Measurements from ENCODE around the gene METTL2B.
"Not testable (repeated sequence)": the region's sequence is repeated elsewhere in the genome, so short reads cannot be mapped to it uniquely, and the experiment has no call there.

Gene METTL2B

DNA sequence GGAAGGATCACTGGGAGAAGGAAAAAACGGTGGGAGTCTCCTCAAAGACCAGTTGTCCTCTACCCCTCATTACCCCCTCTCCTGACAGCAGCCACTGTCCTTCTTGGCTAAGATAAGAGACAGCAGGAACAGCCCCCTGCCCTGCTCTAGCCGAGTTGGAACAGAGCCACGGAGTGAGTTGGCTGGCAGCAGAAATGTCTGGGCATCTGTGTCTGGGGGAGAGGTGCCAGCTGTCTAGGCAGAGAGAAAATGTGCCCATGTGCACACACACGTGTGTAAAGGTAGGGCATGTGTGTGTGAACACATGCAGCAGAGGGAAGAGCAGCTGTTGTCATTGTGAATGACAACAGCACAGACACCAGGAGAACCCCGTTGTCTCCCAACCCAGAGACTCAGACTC is 30.2 kb upstream of the METTL2B start:
- Histone ChIP-seq H3K36me3 (ENCODE audit: control insufficient read depth, insufficient read depth, low read length) (no peaks in the 10 kb centered on the region), H3K9ac (ENCODE audit: low read depth, low read length) (no peak overlapping the region), H3K4me3 (ENCODE audit: low read depth, low read length) (no peak overlapping the region), H3K27me3 (ENCODE audit: control insufficient read depth, insufficient read depth, low read length) (no peaks in the 10 kb centered on the region), H3K4me1 (ENCODE audit: control insufficient read depth, insufficient read depth, low read length) (peaks cover 7% of the 10 kb centered on the region), H3K9me3 (ENCODE audit: control insufficient read depth, insufficient read depth, low read length) (no peaks in the 10 kb centered on the region)

DNA sequence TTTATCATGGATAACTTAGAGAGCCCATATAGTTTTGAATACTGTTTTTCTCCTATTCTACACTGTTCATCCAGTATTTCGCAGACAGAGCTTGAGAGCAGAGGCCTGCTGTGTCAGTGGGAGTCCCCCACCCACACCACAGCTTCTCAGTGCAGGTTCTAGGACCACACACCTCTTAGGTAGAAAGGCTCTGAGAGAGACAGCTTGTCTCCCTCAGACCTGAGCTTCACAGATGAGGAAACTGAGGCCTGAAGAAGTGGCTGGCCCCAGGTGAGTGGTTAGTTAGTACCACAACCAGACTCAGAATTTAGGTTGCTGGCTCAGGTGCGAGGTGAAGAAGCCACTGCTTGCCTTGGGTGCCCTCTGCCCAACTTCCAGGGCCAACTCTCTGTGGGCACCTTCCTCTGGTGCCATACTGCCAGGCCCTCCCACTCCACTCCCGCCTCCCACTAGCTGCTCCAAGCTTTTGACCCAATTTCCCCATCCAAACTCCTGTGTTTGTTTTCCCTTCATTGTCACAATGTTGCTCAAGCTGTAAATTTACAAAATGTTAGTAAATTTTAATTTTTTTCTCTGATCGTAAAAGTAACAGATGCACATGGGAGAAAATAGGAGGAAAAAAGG is 28.5 kb upstream of the METTL2B start:
- Histone ChIP-seq H3K9ac (ENCODE audit: low read depth, low read length) (no peak overlapping the region), H3K27me3 (ENCODE audit: control insufficient read depth, insufficient read depth, low read length) (no peaks in the 10 kb centered on the region), H3K36me3 (ENCODE audit: control insufficient read depth, insufficient read depth, low read length) (no peaks in the 10 kb centered on the region), H3K4me3 (ENCODE audit: low read depth, low read length) (no peak overlapping the region), H3K4me1 (ENCODE audit: control insufficient read depth, insufficient read depth, low read length) (peaks cover 9% of the 10 kb centered on the region), H3K9me3 (ENCODE audit: control insufficient read depth, insufficient read depth, low read length) (no peaks in the 10 kb centered on the region)

DNA sequence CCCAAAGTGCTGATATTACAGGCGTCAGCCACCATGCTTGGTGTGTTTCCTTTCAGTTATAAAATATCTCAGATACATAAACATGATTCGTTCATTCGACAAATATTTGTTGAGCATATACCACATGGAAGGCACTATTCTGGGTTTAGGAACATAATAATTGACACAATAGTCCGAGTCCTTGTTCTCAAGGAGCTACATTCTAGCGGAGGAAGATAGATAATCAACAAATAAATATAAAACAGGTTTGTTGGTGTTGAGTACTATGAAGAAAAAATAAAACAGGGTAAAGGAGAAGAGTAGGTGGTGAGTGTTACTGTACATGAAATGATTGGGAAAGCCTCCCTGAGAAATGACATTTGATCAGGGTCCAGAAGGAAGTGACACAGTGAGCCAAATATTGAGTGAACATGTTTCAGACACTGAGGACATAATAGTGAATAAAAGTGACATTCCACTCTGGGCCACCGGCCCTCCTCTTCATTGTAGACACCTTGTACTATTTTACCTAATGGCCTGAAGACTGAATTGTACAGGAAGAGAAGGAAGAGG is 27.7 kb upstream of the METTL2B start:
- no peaks in the 10 kb centered on the region for H3K27me3 ChIP-seq (ENCODE audit: control insufficient read depth, insufficient read depth, low read length)
- no peak overlapping the region for H3K4me3 ChIP-seq (ENCODE audit: low read depth, low read length)
- no peak overlapping the region for H3K9ac ChIP-seq (ENCODE audit: low read depth, low read length)
- no peaks in the 10 kb centered on the region for H3K36me3 ChIP-seq (ENCODE audit: control insufficient read depth, insufficient read depth, low read length)
- no peaks in the 10 kb centered on the region for H3K9me3 ChIP-seq (ENCODE audit: control insufficient read depth, insufficient read depth, low read length)
- H3K4me1 ChIP-seq (ENCODE audit: control insufficient read depth, insufficient read depth, low read length): peaks cover 13% of the 10 kb centered on the region

DNA sequence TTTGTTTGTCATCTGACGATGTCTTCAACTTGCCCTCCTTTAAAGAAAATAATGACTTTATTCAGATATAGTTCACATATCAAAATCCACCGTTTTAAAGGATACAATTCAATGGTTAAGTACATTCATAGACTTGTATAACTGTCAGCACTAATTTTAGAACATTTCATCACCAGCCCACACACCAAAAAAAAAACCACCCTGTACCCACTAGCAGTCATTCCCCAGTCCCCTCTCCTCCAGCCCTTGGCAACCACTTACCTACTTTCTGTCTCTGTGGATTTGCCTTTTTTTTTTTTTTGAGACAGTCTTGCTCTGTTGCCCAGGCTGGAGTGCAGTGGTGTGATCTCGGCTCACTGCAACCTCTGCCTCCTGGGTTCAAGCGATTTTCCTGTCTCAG is 26.1 kb upstream of the METTL2B start:
- no peak overlapping the region for H3K4me3 ChIP-seq (ENCODE audit: low read depth, low read length)
- H3K27me3 ChIP-seq (ENCODE audit: control insufficient read depth, insufficient read depth, low read length): no peaks in the 10 kb centered on the region
- no peak overlapping the region for H3K9ac ChIP-seq (ENCODE audit: low read depth, low read length)
- no peaks in the 10 kb centered on the region for H3K9me3 ChIP-seq (ENCODE audit: control insufficient read depth, insufficient read depth, low read length)
- no peaks in the 10 kb centered on the region for H3K36me3 ChIP-seq (ENCODE audit: control insufficient read depth, insufficient read depth, low read length)
- peaks cover 15% of the 10 kb centered on the region for H3K4me1 ChIP-seq (ENCODE audit: control insufficient read depth, insufficient read depth, low read length)

DNA sequence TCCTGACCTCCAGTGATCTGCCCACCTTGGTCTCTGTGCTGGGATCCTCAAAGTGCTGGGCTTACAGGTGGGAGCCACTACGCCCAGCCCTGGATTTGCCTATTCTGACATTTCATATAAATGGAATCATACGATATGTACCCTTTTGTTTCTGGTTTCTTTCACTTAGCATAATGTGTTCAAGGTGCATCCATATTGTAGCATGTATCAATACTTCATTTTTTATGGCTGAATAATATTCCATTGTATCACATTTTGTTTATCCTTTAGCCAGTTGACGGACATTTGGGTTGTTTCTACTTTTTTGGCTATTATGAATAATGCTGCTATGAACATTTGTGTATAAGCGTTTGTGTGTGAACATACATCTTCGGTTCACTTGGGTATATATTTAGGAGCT is 25.6 kb upstream of the METTL2B start:
- Histone ChIP-seq H3K27me3 (ENCODE audit: control insufficient read depth, insufficient read depth, low read length) (no peaks in the 10 kb centered on the region), H3K4me3 (ENCODE audit: low read depth, low read length) (no peak overlapping the region), H3K36me3 (ENCODE audit: control insufficient read depth, insufficient read depth, low read length) (no peaks in the 10 kb centered on the region), H3K9me3 (ENCODE audit: control insufficient read depth, insufficient read depth, low read length) (no peaks in the 10 kb centered on the region), H3K9ac (ENCODE audit: low read depth, low read length) (no peak overlapping the region), H3K4me1 (ENCODE audit: control insufficient read depth, insufficient read depth, low read length) (peaks cover 15% of the 10 kb centered on the region)

DNA sequence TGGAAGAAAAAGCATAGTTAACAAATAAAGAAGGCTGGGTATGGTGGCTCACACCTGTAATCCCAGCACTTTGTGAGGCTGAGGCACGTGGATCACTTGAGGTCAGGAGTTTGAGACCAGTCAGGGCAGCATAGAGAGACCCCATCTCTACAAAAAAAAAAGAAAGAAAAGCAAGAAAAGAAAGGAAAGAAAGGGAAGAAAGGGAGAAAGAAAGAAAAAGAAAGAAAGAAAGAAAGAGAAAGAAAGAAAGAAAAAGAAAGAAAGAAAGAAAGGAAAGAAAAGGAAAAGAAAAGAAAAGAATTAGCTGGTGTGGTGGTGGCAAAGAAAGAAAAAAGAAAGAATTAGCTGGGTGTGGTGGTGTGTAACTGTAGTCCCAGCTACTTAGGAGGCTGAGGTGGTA is 24.0 kb upstream of the METTL2B start:
- H3K9ac ChIP-seq (ENCODE audit: low read depth, low read length): no peak overlapping the region
- H3K9me3 ChIP-seq (ENCODE audit: control insufficient read depth, insufficient read depth, low read length): no peaks in the 10 kb centered on the region
- no peaks in the 10 kb centered on the region for H3K27me3 ChIP-seq (ENCODE audit: control insufficient read depth, insufficient read depth, low read length)
- H3K4me1 ChIP-seq (ENCODE audit: control insufficient read depth, insufficient read depth, low read length): peaks cover 15% of the 10 kb centered on the region
- H3K36me3 ChIP-seq (ENCODE audit: control insufficient read depth, insufficient read depth, low read length): peaks cover 1% of the 10 kb centered on the region
- no peak overlapping the region for H3K4me3 ChIP-seq (ENCODE audit: low read depth, low read length)

DNA sequence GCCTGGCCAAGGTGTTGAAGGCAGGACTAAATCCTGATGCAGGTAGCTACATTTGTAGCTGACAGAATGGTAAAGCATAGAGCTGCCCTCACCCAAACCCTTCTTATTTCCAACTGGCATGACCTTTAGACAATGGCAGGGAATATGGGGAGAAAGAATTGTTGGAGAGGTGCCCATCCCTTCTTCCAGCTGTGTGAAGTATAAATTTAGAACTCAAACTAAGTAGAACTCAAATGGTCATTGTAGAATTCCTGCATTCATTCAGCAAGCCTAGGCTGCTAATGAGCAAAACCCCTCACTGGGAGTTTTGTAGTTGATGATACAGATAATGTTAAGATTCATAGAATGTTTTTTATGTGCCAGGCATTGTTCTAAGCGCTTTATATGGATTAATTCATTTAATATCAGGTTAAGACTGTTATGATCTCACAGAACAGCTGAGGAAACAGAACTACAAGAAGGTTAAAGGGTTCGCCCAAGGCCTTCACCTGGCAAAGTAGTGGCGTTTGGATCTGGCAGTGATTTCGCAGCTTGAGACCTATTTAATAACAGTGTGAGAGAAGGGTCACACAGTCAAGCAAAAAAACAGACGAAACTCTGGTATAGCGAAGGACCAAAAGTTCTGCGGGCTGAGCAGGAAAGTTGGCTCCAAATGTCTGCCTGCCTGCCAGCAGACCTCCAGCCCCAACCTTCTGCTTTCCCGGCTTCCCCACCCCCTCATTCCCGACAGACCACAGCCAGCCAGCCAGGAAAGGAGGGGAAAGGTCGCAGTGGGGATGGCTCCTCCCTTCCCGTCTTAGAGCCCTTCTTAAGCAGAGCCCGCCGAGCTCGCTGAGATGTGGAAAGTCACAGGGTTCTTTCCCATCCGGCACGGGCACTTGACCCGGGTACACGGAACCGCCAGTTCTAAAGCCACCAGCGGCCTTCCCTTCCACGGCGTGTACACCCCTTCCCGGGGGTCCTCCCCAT is 22.4 kb upstream of the METTL2B start:
- Histone ChIP-seq H3K9me3 (ENCODE audit: control insufficient read depth, insufficient read depth, low read length) (no peaks in the 10 kb centered on the region), H3K4me3 (ENCODE audit: low read depth, low read length) (peak overlapping the region; percentile 100), H3K27me3 (ENCODE audit: control insufficient read depth, insufficient read depth, low read length) (no peaks in the 10 kb centered on the region), H3K36me3 (ENCODE audit: control insufficient read depth, insufficient read depth, low read length) (peaks cover 9% of the 10 kb centered on the region), H3K4me1 (ENCODE audit: control insufficient read depth, insufficient read depth, low read length) (peaks cover 15% of the 10 kb centered on the region), H3K9ac (ENCODE audit: low read depth, low read length) (peak overlapping the region; percentile 76)

DNA sequence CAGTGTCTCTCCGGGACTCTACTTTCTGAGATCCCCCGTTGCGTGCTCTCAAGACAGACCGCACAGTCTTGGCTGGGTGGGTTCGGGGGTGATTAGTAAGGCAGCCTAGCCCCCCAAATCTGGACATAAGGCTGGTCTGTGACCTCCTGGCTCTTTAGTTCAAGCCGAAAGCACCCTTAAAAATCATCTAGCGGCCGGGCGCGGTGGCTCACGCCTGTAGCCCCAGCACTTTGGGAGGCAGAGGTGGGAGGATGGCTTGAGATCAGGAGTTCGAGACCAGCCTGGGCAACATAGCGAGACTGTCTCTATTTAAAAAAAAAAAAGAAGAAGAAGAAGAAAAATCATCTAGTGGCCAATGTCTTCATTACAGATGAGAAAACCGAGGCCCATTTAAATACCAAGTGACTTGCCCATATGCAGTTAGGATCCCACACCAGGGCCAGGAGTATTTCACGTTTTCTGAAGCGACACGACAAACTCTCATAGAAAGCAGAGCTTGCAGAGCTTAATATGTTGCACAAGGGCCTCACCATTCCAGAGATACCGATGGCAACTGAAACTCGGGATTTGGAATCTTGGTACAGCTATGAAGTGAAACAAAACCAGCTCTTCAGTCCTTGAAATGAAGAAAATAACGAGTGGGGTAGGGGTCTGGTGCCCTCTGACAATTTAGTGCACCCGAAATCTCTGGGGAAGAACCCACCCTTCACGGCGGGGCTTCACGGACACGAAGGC is 21.6 kb upstream of the METTL2B start:
- peak overlapping the region; percentile 87 for H3K9ac ChIP-seq (ENCODE audit: low read depth, low read length)
- H3K36me3 ChIP-seq (ENCODE audit: control insufficient read depth, insufficient read depth, low read length): peaks cover 9% of the 10 kb centered on the region
- H3K4me1 ChIP-seq (ENCODE audit: control insufficient read depth, insufficient read depth, low read length): peaks cover 21% of the 10 kb centered on the region
- no peaks in the 10 kb centered on the region for H3K9me3 ChIP-seq (ENCODE audit: control insufficient read depth, insufficient read depth, low read length)
- H3K27me3 ChIP-seq (ENCODE audit: control insufficient read depth, insufficient read depth, low read length): no peaks in the 10 kb centered on the region
- peak overlapping the region; percentile 100 for H3K4me3 ChIP-seq (ENCODE audit: low read depth, low read length)

DNA sequence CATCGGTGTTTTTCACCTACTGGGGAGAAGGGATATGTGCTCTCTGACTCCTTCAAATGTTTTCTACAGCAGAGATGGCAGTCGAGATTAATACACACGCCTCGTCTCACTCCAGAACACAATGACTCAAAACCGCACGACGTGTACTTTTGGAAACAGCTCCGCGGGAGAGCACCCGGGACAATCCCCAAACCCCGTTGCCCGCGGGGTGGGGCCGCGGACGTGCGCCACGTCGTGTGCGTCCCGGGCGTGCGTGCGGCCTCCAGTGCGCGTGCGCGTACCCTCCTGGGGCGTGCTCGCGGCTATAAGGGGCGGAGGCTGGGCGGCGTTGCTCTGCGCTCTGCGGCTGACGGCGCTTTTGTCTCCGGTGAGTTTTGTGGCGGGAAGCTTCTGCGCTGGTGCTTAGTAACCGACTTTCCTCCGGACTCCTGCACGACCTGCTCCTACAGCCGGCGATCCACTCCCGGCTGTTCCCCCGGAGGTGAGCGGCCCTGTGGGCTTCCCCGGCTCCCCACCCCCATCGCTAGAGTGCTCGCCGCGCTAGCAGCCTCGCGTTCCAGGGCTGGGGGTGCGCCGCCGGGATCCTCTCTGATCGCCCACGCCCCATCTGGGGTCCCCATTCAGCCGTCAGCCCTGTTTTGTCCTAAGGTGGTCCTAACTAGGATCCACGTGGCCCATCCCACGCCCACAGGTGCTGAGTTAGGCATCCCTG is 20.8 kb upstream of the METTL2B start, which contains the start of gene HILPDA:
TSS of gene HILPDA (plus strand) at position 336 of the 712 bp plus-strand sequence. CDS start 1,391 bp downstream, outside the sequence.
- H3K27me3 ChIP-seq (ENCODE audit: control insufficient read depth, insufficient read depth, low read length): no peaks in the 10 kb centered on the region
- peak within 1 kb of the TSS; percentile 100 for H3K4me3 ChIP-seq (ENCODE audit: low read depth, low read length)
- peaks cover 9% of the 10 kb centered on the region for H3K36me3 ChIP-seq (ENCODE audit: control insufficient read depth, insufficient read depth, low read length)
- no peaks in the 10 kb centered on the region for H3K9me3 ChIP-seq (ENCODE audit: control insufficient read depth, insufficient read depth, low read length)
- H3K4me1 ChIP-seq (ENCODE audit: control insufficient read depth, insufficient read depth, low read length): peaks cover 21% of the 10 kb centered on the region
- peak within 1 kb of the TSS; percentile 95 for H3K9ac ChIP-seq (ENCODE audit: low read depth, low read length)

DNA sequence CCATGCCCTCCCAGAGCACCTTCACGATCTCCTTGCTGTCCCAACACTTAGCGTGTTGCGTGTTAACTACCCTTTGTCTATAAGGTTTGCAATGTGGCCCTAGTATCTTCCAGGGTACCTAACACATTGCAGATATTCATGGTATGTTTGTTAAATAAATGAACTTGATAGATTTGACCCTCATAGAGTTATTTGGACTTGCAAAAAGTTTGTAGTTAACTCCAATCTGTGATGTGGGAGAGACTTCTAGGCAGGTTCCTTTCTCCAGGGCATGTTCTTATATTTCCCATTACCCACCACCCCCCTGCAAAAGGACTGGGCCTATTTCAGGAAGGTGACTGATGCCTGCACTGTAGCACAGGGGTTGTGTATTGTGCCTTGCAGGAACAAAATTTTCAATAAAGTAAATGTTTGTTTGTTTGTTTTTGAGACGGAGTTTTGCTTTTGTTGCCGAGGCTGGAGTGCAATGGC is 20.3 kb upstream of the METTL2B start:
- H3K9ac ChIP-seq (ENCODE audit: low read depth, low read length): peak overlapping the region; percentile 95
- H3K4me3 ChIP-seq (ENCODE audit: low read depth, low read length): peak overlapping the region; percentile 100
- no peaks in the 10 kb centered on the region for H3K9me3 ChIP-seq (ENCODE audit: control insufficient read depth, insufficient read depth, low read length)
- peaks cover 21% of the 10 kb centered on the region for H3K4me1 ChIP-seq (ENCODE audit: control insufficient read depth, insufficient read depth, low read length)
- no peaks in the 10 kb centered on the region for H3K27me3 ChIP-seq (ENCODE audit: control insufficient read depth, insufficient read depth, low read length)
- H3K36me3 ChIP-seq (ENCODE audit: control insufficient read depth, insufficient read depth, low read length): peaks cover 9% of the 10 kb centered on the region

DNA sequence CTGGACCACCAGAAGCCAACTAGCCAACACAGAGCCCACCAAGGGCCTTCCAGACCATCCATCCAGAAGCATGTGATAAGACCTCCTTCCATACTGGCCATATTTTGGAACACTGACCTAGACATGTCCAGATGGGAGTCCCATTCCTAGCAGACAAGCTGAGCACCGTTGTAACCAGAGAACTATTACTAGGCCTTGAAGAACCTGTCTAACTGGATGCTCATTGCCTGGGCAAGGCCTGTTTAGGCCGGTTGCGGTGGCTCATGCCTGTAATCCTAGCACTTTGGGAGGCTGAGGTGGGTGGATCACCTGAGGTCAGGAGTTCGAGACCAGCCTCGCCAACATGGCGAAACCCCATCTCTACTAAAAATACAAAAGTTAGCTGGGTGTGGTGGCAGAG is 19.2 kb upstream of the METTL2B start:
- not testable (repeated sequence) for H3K9ac ChIP-seq (ENCODE audit: low read depth, low read length)
- peak overlapping the region; percentile 20 for H3K4me3 ChIP-seq (ENCODE audit: low read depth, low read length)

More for the DNA sequence above, 19.2 kb upstream of the METTL2B start:
- H3K4me1 ChIP-seq (ENCODE audit: control insufficient read depth, insufficient read depth, low read length): peaks cover 21% of the 10 kb centered on the region
- H3K9me3 ChIP-seq (ENCODE audit: control insufficient read depth, insufficient read depth, low read length); H3K27me3 ChIP-seq (ENCODE audit: control insufficient read depth, insufficient read depth, low read length); H3K36me3 ChIP-seq (ENCODE audit: control insufficient read depth, insufficient read depth, low read length): not testable (repeated sequence)

Data from iPS-15b (cell line).